Occipital lobe (tissue), 2 donors: ENCODE measurements around the gene BCR. TPM values are rescaled to one million over a fixed set of nuclear protein-coding genes. Genes with fewer than 3 reads are reported as not detected.

Experiments used
- DNase-seq: peaks from one replicate; lab custom pipeline; 2025; lab: John Stamatoyannopoulos, UW
- total RNA-seq: library from RNA; depleted of rRNA; stranded (reverse); fragments of >200 nt; gene quantifications from one replicate; pipeline ENCODE4 v1.2.3, GENCODE V29; 2014

BCR gene
- total RNA-seq, 1 donor from 2014 or later = 53.2 TPM

- no peak for DNase-seq
Measured at GRCh38 chr22:23196165-23196564, 15.9 kb downstream of the BCR start.

GRCh38 chr22:23197836-23198235 is 17.5 kb downstream of the BCR start:
- no peak for DNase-seq

- no peak for DNase-seq
Measured at GRCh38 chr22:23199159-23199558, 18.9 kb downstream of the BCR start.

- DNase-seq = no peak
Measured at GRCh38 chr22:23200898-23201297, 20.6 kb downstream of the BCR start.

GRCh38 chr22:23202812-23203451 is 22.6 kb downstream of the BCR start:
- no peak for DNase-seq

GRCh38 chr22:23203452-23204124 is 23.3 kb downstream of the BCR start:
- DNase-seq = no peak

GRCh38 chr22:23204125-23204488 is 23.8 kb downstream of the BCR start:
- DNase-seq = no peak

GRCh38 chr22:23204541-23205157 is 24.3 kb downstream of the BCR start:
- no peak for DNase-seq

GRCh38 chr22:23205339-23206049 is 25.2 kb downstream of the BCR start:
- no peak for DNase-seq

- no peak for DNase-seq
Measured at GRCh38 chr22:23206915-23207314, 26.6 kb downstream of the BCR start.

GRCh38 chr22:23207729-23208393 is 27.6 kb downstream of the BCR start:
- DNase-seq = no peak

GRCh38 chr22:23210428-23211170 is 30.3 kb downstream of the BCR start:
- no peak for DNase-seq

- DNase-seq = no peak
Measured at GRCh38 chr22:23211622-23212021, 31.3 kb downstream of the BCR start.

- no peak for DNase-seq
Measured at GRCh38 chr22:23212061-23213021, 32.0 kb downstream of the BCR start.

GRCh38 chr22:23213022-23213555 is 32.8 kb downstream of the BCR start:
- no peak for DNase-seq

GRCh38 chr22:23213581-23214334 is 33.4 kb downstream of the BCR start:
- DNase-seq = no peak

GRCh38 chr22:23214398-23214797 is 34.1 kb downstream of the BCR start:
- DNase-seq = no peak

- DNase-seq = no peak
Measured at GRCh38 chr22:23215294-23216241, 35.3 kb downstream of the BCR start.
